B cell (primary cell): ENCODE measurements around the gene UACA.

Experiments used
- EZH2 ChIP-seq: IDR thresholded peaks from 2 replicates; pipeline ENCODE4 v1.6.1; 2012; ENCODE audit warnings: borderline replicate concordance, low read depth, mild to moderate bottlenecking, moderate library complexity, low read length; ENCODE audit not compliant: insufficient read depth, poor library complexity, severe bottlenecking
- TF ChIP-seq, protein P1 (sequence below): fragments of 200-600 bp; IDR thresholded peaks from one replicate; pipeline ENCODE4 v1.8.0; 2022; ENCODE audit warnings: antibody characterized with exemption, mild to moderate bottlenecking

- no peak for TF ChIP-seq EZH2
- TF ChIP-seq, protein P1, sequence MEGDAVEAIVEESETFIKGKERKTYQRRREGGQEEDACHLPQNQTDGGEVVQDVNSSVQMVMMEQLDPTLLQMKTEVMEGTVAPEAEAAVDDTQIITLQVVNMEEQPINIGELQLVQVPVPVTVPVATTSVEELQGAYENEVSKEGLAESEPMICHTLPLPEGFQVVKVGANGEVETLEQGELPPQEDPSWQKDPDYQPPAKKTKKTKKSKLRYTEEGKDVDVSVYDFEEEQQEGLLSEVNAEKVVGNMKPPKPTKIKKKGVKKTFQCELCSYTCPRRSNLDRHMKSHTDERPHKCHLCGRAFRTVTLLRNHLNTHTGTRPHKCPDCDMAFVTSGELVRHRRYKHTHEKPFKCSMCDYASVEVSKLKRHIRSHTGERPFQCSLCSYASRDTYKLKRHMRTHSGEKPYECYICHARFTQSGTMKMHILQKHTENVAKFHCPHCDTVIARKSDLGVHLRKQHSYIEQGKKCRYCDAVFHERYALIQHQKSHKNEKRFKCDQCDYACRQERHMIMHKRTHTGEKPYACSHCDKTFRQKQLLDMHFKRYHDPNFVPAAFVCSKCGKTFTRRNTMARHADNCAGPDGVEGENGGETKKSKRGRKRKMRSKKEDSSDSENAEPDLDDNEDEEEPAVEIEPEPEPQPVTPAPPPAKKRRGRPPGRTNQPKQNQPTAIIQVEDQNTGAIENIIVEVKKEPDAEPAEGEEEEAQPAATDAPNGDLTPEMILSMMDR: no peak
These were observed 34.1 kb upstream of the UACA start for GRCh38 chr15:70797464-70797863.
